Astrocyte of the spinal cord (primary cell): ENCODE measurements around the gene MYO1E.
A peak's percentile ranks its signal among the peaks of the same experiment; 100 is the strongest.

Experiments used
- DNase-seq: peaks from one replicate; pipeline ENCODE4 v3.0.0; 2011; ENCODE audit warnings: low read depth, low spot score
- H3K4me3 ChIP-seq: 2 replicates; pipeline ENCODE4 v1.5.1; 2011; ENCODE audit warnings: low read depth, mild to moderate bottlenecking, low read length, moderate library complexity
- CTCF ChIP-seq: IDR thresholded peaks from 2 replicates; pipeline ENCODE4 v1.5.1; 2012; ENCODE audit warnings: low read depth, mild to moderate bottlenecking, low read length, inconsistent platforms
- in situ Hi-C: cut with HindIII; loops from 2 replicates; pipeline ENCODE4 v1.10.0; 2017; ENCODE audit warnings: low sequenced_read_pairs

MYO1E gene

DNA sequence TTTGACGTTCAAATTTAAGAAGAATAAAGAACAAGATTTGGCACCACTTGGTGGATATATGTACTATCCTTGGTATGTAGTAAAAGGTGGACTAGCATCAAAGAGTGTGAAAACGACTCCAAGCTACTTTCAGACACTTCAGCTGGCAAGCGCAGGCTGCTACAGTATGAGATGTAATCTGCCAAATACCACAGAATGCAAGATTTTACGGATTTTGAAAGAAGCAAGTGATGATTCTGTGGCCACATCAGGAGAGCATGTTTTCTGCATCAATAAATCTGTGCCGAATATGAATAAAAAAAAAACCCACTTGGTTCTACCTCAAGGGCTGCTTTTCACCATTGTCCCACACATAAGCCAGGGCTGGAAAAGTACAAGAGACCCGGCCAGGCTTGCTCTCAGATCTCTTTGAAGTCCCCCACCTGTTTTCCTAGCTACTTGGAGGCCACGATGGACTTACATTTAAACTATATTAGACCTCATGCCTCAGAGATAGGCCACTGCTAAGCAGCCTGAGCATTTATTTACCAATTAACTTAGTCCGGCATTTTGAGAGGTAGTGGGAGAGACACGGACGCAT is 37.4 kb downstream of the MYO1E start:
- DNase-seq = peak; percentile 49
- no peak overlapping the region for H3K4me3 ChIP-seq
- no peak for TF ChIP-seq CTCF
- in situ Hi-C loops = no loop called here

DNA sequence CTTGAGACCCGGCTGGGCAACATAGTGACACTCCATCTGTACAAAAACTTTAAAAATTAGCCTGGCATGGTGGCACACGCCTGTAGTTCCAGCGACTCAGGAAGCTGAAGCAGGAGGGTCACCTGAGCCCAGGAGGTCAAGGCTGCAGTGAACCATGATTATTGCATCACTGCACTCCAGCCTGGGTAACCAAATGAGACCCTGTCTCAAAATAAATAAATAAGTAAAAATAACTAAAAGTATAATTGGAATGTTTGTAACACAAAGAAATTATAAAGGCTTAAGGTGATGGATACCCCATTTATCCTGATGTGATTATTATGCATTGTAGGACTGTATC is 38.6 kb downstream of the MYO1E start:
- no peak overlapping the region for H3K4me3 ChIP-seq
- no peak for TF ChIP-seq CTCF
- in situ Hi-C loops = no loop called here
- no peak for DNase-seq

GRCh38 chr15:59333401-59334075 is 39.1 kb downstream of the MYO1E start:
- in situ Hi-C loops = no loop called here

GRCh38 chr15:59332009-59332408 is 40.7 kb downstream of the MYO1E start:
- TF ChIP-seq CTCF = no peak
- in situ Hi-C loops = no loop called here

More at GRCh38 chr15:59333401-59334075, 39.1 kb downstream of the MYO1E start:
- no peak for DNase-seq
- TF ChIP-seq CTCF = no peak
- H3K4me3 ChIP-seq = no peak overlapping the region

GRCh38 chr15:59330649-59331048 is 42.0 kb downstream of the MYO1E start:
- TF ChIP-seq CTCF = no peak
- H3K4me3 ChIP-seq = no peak overlapping the region
- DNase-seq = no peak
- in situ Hi-C loops = no loop called here

More at GRCh38 chr15:59332009-59332408, 40.7 kb downstream of the MYO1E start:
- no peak for DNase-seq
- H3K4me3 ChIP-seq = no peak overlapping the region

GRCh38 chr15:59329570-59330350 is 42.9 kb downstream of the MYO1E start:
- DNase-seq = peak; percentile 82
- in situ Hi-C loops = no loop called here
- H3K4me3 ChIP-seq = no peak overlapping the region

More at GRCh38 chr15:59329570-59330350, 42.9 kb downstream of the MYO1E start:
- TF ChIP-seq CTCF = no peak
